GM19043 (cell line): ENCODE data around the gene BRICD5.
"Not testable (repeated sequence)": the region's sequence is repeated elsewhere in the genome, so short reads cannot be mapped to it uniquely, and the experiment has no call there.

Source experiments
- ATAC-seq: cut with Tn5 transposase; IDR thresholded peaks from one replicate; pipeline ENCODE4 v1.9.1; 2021; ENCODE audit warnings: low read depth; ENCODE audit not compliant: unreplicated experiment

BRICD5 gene

DNA sequence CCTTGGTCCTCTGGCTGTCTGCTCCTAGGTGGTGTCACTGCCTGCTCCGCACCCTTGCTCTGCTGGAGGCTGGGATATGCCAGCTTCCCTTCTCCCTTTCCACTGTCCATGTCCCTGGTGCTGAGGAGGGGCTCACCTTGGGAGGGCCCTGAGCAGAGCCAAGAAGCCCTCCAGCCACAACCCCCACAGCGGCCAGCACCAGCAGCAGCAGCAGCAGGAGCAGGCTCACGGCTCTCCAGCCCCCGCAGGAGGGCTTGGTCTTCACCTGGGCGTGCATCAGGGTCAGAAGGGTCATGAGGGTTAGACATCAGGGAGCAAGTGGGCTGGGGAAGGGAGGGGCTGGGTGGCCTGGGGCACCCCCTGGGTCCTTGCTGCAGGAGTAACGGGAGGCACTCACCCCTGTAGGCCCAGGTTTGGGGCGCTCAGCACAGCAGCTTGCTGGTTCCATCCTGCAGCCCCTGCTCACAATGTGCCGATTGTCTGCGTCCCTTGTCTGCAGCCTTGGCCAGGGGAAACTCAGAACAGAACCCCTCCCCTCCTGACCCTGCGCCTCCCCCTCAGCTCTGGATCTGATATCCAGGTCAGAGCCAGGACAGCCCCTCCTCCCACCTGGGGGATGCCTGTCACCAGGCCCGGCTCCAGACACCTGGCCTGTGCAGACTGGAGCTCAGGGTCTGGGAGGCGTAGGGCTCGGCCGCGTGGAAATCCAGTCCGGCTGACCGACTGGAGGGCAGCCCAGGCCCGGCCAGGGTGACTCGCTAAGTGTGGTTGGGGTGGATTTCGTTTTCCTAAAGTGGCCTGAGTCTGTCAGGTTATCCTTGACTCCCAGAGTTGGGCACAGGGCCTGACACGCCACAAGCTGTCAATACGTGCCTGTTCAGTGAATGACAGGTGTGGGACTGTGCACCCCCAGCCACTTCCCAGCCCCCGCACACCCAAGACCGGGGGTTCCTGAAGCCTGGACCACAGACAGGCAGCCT is at the start of gene BRICD5:
Gene BRICD5, minus strand, starts transcription at position 478 of the 980 bp plus-strand sequence. Its CDS starts 30 bp downstream, at position 448.
- no peak for ATAC-seq

DNA sequence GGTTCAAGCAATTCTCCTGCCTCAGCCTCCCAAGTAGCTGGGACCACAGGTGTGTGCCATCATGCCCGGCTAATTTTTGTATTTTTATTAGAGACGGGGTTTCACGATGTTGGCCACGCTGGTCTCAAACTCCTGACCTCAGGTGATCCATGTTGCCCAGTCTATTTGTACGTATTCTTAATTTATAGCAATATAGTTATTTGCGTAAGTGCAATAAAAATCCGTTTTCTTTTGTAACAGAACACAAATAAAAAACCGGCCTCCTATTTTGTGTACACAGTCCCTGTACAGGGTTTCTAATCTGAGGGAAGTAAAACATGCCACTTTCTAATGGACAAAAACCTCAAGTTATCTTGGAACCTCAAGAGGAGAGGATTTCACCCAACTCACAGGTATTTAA is 49.6 kb upstream of the BRICD5 start:
- no peak for ATAC-seq

DNA sequence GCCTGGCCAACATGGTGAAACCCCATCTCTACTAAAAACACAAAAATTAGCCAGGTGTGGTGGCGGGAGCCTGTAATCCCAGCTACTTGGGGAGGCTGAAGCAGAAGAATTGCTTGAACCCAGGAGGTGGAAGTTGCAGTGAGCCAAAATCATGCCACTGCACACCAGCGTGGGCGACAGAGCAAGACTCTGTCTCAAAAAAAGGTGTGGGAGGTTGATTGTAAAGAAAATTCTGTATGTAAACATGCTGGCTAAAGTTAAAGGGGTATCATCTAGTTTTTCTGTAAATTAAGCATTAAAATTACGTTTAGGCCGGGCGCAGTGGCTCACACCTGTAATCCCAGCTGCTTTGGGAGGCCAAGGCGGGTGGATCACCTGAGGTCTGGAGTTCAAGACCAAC is 47.9 kb upstream of the BRICD5 start:
- not testable (repeated sequence) for ATAC-seq

DNA sequence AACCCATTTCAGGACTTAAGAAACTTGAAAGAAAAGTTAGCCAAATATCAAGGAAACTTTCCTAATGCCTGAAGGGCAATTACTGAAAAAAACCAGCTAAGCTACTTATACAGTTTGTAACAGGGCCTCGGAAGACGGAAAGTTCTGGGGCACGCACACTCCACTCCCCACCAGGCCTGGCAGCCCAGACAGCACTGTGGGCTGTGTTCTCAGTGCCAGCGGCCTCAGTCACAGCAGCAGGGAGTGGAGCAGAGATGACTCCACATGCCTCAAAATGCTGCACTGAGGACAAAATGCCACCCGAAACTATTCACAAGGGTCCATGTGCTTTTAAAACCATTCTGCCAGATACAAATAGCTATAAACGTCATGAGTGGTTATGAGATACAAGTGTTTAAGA is 47.1 kb upstream of the BRICD5 start:
- no peak for ATAC-seq

DNA sequence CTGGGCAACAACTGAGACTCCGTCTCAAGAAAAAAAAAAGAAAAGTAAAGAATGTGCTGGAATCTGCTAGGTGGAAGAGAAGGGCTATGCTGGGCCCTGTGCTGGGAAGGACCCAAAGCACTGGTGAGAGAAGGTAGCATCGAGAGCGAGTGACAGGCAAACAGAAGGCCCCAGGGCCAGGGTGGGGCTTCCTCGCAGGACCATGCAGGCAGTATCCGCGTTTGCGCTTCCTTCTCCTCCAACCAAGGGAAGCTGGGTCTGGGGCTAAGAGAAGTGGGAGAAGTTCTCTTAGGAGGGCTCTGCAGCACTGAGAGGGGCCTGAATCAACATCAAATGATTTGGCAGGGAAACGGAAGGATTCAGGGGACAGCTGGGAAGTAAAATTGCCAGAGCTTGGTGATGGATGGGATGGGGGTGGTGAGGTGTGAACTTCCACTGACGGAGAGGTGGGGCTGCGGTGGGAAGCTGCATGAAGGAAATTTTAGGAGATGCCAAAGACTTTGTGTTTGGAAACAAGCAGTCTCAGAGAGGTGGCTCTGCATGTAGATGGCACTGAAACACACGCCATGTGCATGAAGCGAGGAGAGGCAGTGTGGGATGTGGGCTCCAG is 46.0 kb upstream of the BRICD5 start:
- no peak for ATAC-seq

DNA sequence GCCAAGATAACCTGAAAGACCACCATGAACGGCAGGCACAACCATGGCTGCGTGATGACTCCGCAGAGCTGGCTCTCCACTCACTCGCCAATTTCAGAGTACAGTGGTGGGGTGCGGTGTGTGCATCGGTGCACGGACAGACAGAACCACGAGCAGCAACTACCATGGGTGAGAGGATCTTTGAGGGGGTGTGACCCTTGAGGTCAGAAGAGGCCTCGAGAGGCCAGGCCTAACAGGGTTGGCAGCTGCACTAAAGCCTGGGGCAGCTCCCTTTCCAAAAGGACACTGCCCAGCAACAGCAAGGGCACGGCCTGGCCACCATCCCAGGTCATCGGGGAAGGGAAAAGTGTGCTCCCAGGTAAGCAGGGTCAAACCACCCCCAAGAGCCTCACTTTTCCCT is 42.6 kb upstream of the BRICD5 start:
- no peak for ATAC-seq

DNA sequence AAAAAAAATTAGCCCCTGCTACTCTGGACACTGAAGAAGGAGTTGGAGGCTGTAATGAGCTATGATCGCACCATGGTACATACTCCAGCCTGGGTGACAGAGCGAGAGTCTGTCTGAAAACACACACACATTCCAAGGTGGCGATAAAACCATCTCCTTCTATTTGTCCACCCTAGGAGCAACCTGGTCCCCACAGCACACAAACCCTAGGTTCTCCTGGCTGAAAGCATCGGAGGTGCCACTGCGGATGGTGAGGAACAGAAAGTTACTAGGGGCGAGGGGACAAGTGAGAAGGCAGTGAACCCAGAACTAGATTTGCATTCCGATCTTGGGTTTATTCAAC is 42.1 kb upstream of the BRICD5 start:
- ATAC-seq: no peak

DNA sequence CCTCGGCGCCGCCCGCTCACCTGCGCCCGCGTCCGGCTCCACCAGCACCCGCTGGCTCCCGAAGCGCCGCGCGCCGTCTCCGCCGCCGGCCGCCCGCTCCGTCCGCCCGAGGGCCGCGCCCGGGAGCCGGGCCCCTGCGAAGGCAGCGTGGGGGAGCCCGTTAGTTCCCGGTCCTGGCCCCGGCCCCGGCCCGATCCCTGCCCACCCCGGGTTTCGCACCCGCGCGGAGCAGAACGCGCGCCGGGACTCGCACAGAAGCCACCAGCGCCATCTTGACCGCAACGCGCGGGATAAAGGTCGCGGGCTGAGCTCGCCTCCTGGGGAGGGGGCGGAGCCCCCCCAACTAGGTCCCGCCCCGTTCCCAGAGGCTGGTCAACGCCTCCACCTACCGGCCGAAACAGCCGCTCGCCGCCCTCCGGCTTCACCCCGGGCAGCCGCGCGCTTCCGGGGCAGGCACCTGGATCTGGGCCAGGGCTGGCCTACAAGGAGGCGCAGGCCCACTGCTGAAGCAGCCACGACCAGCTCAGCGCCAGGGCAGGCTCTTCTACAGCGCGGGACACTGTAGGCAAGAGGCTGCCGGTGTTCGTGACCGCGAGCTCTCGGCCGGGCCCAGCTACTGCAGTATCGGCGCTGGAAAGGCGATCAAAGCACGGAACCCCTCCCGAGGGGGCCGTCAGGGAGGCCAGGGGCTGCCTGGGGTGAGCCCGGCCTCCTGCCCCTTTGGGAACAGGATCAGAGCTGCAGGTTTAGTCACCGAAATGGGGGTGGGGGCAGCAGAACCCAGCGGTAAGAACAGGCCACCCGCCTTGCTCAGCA is 40.8 kb upstream of the BRICD5 start, which contains the start of gene ECI1:
Gene ECI1, minus strand, starts transcription at position 292 of the 816 bp plus-strand sequence. Its CDS starts 21 bp downstream, at position 271.
- ATAC-seq: peak; percentile 89

DNA sequence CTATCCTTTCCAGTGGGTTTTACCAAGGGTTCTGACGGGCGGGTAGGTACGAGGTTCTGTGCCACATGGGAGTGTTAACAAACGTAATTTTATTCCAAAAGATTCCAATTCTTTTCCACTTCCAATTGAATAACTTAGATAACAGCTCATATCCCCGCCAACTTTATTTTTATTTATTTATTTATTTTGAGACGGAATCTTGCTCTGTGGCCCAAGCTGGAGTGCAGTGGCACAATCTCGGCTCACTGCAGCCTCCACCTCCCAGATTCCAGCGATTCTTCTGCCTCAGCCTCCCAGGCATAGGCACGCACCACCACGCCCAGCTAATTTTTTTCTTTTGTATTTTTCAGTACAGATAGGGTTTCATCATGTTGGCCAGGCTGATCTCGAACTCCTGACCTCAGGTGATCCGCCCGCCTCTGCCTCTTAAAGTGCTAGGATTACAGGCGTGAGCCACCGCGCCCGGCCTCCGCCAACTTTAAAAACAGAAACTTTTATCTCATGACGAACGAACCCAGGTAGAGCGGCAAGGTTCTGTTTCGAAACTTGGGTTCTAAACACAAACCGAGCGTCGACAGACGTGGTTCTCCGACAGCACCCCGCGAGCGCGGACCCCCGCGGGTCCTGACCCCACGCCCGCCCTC is 40.1 kb upstream of the BRICD5 start:
- ATAC-seq: no peak

DNA sequence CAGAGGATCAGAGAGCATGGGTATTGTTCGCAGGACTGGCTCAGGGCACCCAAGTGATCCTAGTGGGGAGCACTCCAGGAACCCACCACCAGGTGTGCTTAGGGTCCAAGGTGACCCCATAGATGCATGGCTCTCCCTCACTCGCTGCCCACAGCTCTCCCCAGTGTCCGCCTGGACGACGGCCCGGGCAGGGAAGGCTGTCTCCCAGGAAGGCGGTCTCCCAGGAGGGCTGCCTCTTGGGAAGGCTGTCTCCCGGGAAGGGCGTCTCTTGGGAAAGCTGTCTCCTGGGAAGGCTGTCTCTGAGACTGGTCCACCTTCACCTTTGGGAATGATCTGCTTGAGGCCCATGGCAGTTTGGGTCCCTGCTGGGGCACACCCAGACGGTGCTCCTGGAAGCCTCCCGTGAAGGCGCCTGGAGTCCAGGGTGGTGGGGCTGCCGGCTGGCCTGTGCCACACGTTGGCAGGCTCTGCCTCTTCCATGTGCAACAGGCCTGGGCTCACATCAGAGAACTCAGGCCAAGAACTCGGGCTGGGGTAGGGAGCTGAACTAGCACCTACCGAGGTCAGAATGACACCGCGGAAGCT is 35.7 kb upstream of the BRICD5 start:
- no peak for ATAC-seq

DNA sequence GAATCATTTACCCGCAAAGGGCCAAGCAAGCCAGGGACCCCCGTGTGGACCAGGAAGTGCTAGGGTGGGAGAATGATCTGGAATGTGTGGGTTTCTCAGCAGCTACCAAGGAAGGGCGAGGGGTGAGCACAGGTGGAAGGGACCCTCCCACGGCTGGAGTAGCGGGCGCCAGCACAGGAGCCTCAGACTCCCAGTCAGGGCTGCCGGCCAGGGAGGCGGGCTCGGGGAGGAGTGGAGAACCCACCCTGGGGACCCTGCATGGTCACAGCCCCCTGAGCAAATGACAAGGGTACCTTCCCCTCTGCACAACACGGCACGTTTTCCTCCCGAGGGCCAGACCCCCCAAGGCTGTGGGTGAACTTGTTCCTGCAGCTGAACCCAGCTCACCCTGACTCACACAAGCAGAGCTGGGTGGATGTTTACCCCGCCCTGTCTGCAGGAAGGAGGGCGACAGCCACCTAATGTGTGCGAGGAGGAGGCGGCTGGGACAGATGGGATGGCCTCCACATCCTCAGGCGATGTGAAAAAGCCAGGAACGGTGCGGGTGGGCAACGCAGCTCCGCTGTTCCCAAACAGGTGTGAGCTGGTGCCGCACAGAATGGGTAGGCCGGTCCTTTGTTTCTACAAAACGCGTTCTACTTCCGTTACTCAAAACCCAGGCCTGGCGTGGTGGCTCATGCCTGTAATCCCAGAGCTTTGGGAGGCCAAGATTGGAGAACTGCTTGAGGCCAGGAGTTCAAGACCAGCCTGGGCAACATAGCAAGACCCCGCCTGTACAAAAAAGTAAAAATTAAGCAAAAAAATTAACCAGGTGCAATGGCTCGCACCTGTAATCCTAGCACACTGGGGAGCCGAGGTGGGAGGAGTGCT is 34.5 kb upstream of the BRICD5 start:
- ATAC-seq: no peak

DNA sequence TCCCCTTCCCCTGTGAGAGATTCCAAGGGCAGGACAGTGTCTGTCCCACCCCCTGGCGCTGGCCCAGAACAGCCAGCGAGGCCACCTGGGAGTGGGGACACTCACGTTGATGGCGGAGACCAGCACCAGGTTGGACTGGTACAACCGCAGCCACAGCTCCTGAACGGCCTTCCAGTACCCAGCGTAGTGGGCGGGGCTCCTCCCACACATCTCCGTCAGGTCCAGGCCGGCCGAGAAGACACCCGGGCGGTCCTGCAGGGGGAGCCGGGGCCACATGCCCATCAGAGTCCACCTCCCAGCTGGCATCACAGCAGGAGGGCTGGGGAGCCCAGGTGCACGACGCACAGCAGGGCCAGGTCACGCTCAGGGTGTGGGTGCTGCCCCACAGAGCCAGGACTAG is 33.6 kb upstream of the BRICD5 start:
- no peak for ATAC-seq

DNA sequence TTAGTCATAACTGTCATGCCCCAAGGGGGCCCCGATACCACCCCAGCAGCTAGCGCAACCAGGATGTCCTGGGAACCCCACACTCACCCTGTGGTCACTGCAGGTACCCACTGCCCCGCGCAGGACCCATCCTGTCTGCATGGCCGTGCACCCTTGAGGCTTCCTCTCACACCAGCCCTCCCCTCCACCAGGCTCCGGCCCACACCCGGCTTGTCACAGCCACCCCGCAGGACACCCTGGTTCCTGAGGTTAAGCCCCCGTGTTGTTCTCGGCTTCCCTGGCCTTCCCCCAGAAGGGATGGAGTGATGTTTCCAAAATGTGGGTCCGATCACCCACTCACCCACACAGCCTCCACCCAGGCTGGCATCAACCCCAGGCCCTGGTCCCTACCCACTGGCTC is 33.1 kb upstream of the BRICD5 start:
- ATAC-seq: no peak

DNA sequence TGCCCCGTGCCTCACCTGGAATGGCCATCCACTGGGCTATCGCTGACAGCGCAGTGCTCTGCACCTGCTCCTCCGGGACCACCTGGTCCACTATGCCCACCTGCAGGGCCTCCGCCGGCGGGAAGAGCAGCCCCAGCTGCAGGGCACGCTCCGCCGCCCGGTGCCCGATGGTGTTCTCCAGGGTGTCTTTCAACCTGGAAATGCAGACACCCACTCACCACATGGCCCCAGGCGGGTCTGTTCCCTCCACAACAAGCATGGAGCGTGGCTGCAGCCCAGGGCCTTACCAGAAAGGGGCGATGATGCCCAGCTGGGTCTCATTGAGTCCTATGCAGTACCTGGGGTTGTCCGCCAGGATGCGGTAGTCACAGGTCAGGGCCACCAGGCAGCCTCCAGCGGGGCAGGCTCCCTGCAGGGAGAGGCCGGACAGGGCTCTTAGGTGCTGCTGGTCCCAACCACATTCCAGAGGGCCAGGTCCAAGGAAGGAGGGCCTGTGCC is 32.4 kb upstream of the BRICD5 start:
- ATAC-seq: no peak

DNA sequence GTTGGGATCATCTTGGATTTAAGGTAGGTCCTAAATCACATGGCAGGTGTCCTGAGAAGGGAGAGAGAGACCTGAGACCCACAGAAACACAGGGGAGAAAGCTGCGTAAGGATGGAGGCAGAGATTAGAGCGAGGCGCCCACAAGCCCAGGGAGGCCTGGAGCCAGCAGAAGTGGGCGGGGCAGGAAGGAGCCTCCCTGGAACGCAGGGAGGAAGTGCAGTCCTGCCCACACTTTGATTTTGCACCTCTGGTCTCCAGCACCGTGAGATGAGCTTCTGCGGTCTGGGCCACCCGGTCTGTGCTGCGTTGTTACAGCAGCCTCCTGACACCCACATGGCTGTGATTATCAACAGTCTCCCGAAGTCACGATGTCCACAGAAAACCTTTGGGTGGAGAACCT is 31.9 kb upstream of the BRICD5 start:
- ATAC-seq: no peak

DNA sequence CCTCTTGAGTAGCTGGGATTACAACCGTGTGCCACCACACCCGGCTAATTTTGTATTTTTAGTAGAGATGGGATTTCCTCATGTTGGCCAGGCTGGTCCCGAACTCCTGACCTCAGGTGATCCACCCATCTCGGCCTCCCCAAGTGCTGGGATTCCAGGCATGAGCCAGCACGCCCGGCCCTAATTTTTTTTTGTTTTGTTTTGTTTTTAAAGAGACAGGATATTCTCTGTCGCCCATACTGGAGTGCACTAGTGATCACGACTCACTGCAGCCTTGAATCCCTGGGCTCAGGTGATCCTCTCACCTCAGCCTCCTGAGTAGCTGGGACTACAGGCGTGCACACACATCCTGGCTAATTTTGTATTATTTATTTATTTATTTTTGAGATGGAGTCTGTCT is 29.7 kb upstream of the BRICD5 start:
- not testable (repeated sequence) for ATAC-seq

DNA sequence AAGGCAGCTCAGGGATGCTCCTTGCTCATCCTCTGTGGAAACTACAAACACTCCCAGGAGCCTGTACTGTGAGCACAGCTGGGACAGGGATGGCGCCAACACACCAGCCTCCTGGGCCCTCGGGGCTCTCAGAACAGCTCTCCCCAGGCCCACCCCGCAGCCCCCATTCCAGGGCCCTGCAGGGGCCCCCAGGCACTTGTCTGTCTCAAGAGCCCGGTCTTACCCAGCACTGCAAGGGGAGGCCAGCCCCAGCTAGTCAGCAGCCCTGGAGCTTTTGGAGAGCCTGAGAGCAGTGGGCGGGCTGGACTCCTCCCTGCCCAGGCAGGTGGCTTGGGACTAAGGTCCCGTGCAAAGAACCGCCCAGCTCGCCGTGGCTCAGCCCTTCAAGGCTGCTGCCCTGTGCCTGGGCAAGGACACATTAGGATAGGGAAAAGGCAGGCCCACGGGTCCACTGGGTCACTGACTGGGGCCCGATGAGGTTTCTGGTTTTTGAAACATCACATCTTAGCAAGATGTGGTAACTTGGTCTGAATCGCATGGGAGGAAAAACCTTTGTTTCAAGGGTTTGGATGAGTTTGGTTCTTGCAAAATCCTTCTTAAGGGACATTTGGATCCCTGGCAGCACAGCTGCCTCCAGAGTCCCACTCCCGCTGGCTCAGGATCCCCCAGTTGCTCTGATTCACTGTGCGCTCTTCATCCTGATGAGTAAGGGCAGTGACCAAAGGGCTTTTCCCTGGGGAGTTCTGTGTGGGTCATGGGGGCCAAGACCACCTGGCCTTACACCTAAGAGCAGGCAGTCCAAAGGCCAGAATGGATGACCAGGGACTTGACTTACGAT is 28.4 kb upstream of the BRICD5 start:
- ATAC-seq: no peak

DNA sequence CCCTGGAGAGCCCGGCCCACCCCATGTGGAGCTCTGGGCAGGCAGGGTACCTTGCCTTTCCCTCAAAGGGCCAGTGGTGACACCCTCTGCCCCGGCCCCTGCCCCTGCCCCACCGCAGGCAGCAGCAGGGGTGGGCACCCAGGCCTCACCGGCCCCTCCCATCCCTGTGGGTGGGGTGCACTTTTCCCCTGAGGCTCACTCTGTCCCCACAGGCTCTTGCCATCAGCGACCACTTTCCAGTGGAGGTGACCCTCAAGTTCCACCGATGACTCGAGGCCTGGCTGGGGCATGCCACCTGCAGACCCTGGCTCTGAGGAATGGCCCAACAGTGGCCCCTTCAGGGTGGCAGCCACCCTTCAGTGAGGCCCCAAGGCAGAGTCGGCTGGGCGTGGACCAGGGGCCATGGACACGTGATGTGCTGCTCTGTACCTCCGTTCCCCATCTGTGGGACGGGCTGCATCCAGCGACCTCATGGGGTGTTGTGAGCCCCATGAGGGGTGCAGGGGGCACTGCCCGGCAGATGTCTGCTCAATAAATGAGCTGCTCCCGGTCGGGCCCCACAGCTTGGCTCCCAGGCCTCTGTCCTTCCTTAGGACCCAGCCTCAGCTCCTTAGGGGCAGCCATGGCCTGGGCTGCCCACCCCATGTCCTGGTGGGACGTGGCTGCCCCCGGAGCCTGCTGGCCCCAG is 27.6 kb upstream of the BRICD5 start:
- no peak for ATAC-seq
